Stomach smooth muscle (tissue), 2 donors: ENCODE data around the gene LTBP1.

Experiments used
- H3K27ac ChIP-seq: one replicate; pipeline ENCODE4 v1.7.0; 2013; ENCODE audit warnings: mild to moderate bottlenecking, low read length, inconsistent platforms
- H3K27me3 ChIP-seq, 2 donors: one replicate each; pipeline ENCODE4 v1.7.0; 2013; ENCODE audit warnings: low read length in 2 of 2; ENCODE audit not compliant: insufficient read depth in 2 of 2, control insufficient read depth in 1 of 2
- H3K36me3 ChIP-seq, 2 donors: one replicate each; pipeline ENCODE4 v1.7.0; 2013; ENCODE audit warnings: low read length in 2 of 2; ENCODE audit not compliant: control insufficient read depth in 2 of 2, insufficient read depth in 2 of 2
- H3K4me1 ChIP-seq: one replicate; pipeline ENCODE4 v1.7.0; 2013; ENCODE audit warnings: low read length; ENCODE audit not compliant: control insufficient read depth, insufficient read depth
- H3K4me3 ChIP-seq, 2 donors: one replicate each; pipeline ENCODE4 v1.7.0; 2013; ENCODE audit warnings: low read length in 2 of 2
- H3K9ac ChIP-seq, 2 donors: one replicate each; pipeline ENCODE4 v1.7.0; 2013; ENCODE audit warnings: low read length in 2 of 2, mild to moderate bottlenecking in 1 of 2
- H3K9me3 ChIP-seq, 2 donors: one replicate each; pipeline ENCODE4 v1.7.0; 2013; ENCODE audit warnings: low read length in 2 of 2; ENCODE audit not compliant: control insufficient read depth in 2 of 2
- donor health status: healthy.
- donor health status: Pancreatic carcinoma.

Gene LTBP1

DNA sequence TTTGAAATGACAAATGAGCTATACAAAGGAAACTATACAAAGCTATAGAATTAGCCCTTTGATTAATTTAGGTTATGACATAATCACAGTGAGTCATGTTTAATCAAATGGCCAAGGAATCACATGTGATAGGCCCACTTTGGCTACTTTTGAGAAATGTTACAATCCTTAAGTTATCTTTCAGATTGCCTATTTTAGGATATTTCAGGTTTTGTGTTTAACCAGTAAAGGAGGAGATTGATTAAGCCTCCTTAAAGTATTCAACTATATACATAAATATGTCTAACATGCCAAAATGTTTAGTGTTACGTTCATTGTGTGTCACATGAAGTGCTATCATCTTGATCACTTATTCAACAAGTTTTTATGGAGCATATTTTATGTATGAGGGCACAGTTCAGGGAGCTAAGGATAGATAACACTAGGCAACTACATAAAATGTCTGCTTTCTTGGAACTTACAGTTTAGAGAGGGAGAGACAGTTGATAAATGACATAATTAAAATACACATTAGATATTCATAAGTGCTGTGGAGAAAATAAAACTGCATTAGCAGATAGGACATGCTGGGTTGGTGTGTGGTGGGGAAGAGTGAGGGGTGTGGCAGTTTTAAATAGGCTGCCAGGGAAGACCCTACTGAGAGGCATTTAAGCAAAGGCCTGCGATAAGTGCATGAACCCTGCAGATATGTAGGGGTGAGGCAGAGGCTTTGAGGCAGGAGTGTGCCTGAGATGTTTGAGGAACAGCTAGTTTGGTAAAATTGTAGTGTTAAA is 77.2 kb downstream of the LTBP1 start:
- H3K9ac ChIP-seq, result no peak overlapping the region
- H3K9me3 ChIP-seq, result peaks cover 0 to 5% of the 10 kb centered on the region in 2 donors
- H3K4me1 ChIP-seq, result peaks cover 11% of the 10 kb centered on the region
- H3K27me3 ChIP-seq, result no peaks in the 10 kb centered on the region
- H3K4me3 ChIP-seq, result no peak overlapping the region
- H3K36me3 ChIP-seq, result no peaks in the 10 kb centered on the region
- H3K27ac ChIP-seq, result no peak overlapping the region

DNA sequence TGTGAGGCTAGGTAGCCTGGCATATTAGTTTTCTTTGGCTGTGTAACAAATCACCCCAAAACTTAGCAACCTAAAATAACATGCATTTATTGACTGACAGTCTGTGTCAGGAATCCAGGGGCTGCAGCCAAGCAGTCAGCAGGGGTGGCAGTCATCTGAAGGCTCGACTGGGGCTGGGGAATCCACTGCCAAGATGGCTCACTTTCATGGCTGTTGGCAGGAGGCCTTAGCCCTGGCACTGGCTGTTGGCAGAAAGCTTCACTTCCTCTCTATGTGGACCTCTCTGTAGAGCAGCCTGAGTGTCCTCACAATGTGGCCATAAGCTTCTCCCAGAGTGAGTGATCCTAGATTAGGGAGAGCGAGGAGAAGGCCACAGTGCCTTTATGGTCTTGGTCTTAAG is 78.0 kb downstream of the LTBP1 start:
- H3K4me3 ChIP-seq, result no peak overlapping the region
- H3K9me3 ChIP-seq, result peaks cover 0 to 5% of the 10 kb centered on the region in 2 donors
- no peaks in the 10 kb centered on the region for H3K27me3 ChIP-seq

DNA sequence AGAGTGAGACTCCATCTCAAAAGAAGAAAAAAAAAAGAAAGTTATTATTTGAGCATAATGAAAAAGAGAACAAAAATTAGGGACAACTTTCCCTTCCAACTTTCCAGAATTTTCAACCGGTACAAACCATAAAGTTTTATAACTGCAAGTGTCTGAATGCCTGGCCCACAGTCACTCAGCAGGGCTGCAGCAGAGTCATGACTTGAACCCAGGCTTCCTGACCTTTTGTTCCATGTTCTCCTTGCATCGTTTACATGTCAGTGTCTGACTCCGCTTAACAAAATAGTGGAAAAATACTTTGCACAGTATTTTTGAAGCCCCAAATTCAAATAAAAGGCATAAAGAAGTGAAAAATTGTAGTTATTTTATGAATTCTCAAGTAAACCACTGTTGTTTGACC is 82.7 kb downstream of the LTBP1 start:
- no peak overlapping the region for H3K4me3 ChIP-seq
- no peaks in the 10 kb centered on the region for H3K27me3 ChIP-seq
- H3K4me1 ChIP-seq, result peaks cover 6% of the 10 kb centered on the region
- no peaks in the 10 kb centered on the region for H3K36me3 ChIP-seq
- H3K9ac ChIP-seq, result no peak overlapping the region
- H3K27ac ChIP-seq, result no peak overlapping the region
- peaks cover 0 to 5% of the 10 kb centered on the region in 2 donors for H3K9me3 ChIP-seq

More for the DNA sequence above, 78.0 kb downstream of the LTBP1 start:
- Histone ChIP-seq H3K36me3 (no peaks in the 10 kb centered on the region), H3K9ac (no peak overlapping the region), H3K27ac (no peak overlapping the region), H3K4me1 (peaks cover 11% of the 10 kb centered on the region)

DNA sequence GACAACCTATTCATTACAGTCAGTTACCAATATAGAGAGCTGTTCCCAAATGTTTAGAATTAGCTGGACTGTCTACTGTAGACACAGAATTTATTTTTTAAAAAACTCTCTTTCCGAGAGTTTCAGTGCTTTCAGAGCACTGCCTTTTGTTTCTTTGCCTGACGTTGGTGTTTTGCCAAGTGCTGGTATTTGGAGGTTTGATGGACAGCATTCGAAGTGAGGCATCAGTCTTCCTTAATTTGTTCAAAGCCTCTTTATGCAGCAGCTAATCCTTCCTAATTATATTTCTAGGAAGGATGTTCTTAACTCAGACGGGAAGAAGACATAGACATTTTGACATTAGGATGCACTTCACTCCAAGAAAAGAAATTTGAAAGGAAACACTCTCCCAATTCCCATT is 83.2 kb downstream of the LTBP1 start:
- Histone ChIP-seq H3K9ac (no peak overlapping the region), H3K4me3 (no peak overlapping the region), H3K9me3 (peaks cover 0 to under 1% of the 10 kb centered on the region in 2 donors), H3K4me1 (peaks cover 6% of the 10 kb centered on the region), H3K27ac (no peak overlapping the region), H3K36me3 (no peaks in the 10 kb centered on the region), H3K27me3 (no peaks in the 10 kb centered on the region)

DNA sequence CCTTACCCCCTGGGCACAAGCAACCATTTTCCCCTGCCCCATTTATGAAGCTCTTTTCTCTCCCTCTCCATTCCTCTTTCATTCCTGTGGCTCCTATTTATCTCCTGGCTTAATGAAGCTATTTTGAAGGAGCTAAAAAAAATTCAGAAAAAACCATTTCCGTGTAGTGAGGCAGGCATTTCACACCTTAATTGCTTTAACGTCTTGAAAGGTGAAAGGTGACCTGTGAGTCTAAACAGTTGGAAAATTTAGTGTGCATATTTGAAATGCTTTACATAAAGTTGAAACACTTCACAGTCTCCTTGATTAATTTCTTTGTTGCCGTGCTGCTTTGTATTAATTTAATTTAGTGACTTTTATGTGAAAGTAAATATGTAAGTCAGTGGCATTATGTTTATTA is 83.6 kb downstream of the LTBP1 start:
- H3K4me1 ChIP-seq, result peaks cover 6% of the 10 kb centered on the region
- no peak overlapping the region for H3K4me3 ChIP-seq
- no peak overlapping the region for H3K27ac ChIP-seq

DNA sequence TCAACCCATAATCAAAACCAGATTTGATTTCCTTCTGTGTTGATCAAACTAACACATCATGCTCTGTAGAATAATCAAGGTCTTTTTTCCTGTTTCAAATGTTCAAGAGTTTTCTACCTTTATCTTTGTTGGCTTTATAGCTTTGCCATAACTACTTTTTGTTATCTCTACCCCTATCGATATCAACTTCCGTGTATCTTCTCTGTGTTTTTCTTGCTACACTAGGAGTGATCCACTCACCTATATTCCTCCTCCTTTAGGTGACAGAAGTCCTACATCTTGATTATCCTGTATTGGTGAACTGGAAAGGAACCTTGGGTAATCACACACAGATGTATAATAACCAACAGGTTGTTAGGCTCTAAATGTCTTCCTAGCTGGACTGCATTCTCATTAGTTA is 85.5 kb downstream of the LTBP1 start:
- Histone ChIP-seq H3K27me3 (no peaks in the 10 kb centered on the region), H3K4me3 (no peak overlapping the region), H3K4me1 (peaks cover 14% of the 10 kb centered on the region), H3K9ac (no peak overlapping the region), H3K9me3 (no peaks in the 10 kb centered on the region), H3K27ac (no peak overlapping the region), H3K36me3 (no peaks in the 10 kb centered on the region)

More for the DNA sequence above, 83.6 kb downstream of the LTBP1 start:
- no peak overlapping the region for H3K9ac ChIP-seq
- H3K27me3 ChIP-seq, result no peaks in the 10 kb centered on the region
- H3K36me3 ChIP-seq, result no peaks in the 10 kb centered on the region
- H3K9me3 ChIP-seq, result no peaks in the 10 kb centered on the region

DNA sequence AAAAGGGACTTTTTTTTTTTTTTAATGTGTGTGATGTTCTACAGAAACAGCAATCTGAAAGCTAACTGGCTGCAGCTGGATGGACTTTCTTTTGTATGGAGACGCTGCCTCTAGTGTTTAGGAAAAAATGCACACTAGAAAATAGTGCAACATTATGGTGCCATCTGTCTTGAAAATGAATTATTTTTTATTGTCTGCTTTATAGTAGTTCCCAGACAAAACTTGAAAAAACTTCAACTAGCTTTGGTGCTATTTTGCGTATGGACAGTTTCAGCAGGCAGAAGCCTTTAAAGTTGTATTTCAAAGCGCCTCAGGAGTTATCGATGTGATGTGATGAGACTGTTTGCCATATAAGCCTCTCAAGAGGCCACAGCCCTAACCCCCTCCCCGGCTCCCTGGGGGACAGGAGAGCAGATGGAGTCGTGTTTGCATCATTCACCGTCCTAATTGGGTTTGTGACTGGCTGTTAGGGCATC is 86.9 kb downstream of the LTBP1 start:
- peak overlapping the region; percentile 72 to 78 for H3K9ac ChIP-seq
- no peaks in the 10 kb centered on the region for H3K9me3 ChIP-seq
- no peaks in the 10 kb centered on the region for H3K36me3 ChIP-seq
- peak overlapping the region; percentile 77 to 83 for H3K4me3 ChIP-seq
- H3K27ac ChIP-seq, result peak overlapping the region; percentile 64
- no peaks in the 10 kb centered on the region for H3K27me3 ChIP-seq
- peaks cover 14% of the 10 kb centered on the region for H3K4me1 ChIP-seq

DNA sequence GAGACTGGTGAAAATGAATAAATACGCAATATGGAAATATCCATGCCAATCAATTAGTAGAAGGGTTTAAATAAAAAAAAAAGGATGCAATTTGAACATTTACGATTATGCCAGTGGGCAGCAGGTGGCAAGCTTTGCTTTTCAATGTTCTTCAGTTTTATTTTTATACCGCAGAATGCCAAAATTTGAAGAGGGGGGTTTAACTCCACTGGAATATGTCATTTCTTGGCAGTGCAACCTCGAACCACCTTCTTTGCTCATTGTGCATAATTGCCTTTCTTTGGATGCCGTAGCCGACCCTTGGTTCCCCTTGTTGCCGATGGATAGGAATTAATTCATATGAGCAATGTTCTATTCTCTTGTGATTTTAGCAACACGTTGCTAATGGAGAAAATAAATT is 88.0 kb downstream of the LTBP1 start:
- no peaks in the 10 kb centered on the region for H3K27me3 ChIP-seq
- no peaks in the 10 kb centered on the region for H3K9me3 ChIP-seq
- H3K4me3 ChIP-seq, result peak overlapping the region; percentile 50 to 58
- peaks cover 16% of the 10 kb centered on the region for H3K4me1 ChIP-seq
- no peaks in the 10 kb centered on the region for H3K36me3 ChIP-seq
- peak overlapping the region; percentile 37 to 78 for H3K9ac ChIP-seq
- peak overlapping the region; percentile 75 for H3K27ac ChIP-seq

DNA sequence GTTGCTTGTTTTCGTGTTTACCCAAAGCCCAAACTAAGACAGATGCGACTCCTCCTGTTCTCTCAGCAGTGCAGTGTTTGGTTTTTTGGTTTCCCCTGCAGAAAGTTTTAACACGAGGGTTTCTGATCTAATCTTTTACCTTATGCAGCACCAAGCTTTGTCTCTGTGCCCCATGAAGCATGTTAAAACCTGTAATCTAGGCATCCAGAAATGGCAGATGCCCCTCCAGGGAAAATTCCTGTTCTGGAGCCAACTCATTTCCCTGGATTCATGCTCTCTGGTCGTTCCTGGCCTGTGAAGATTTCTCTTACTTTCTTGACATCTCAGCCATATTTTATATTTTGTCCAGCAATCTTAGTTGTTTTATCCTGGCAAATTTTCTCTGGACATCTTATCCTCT is 91.5 kb downstream of the LTBP1 start:
- Histone ChIP-seq H3K36me3 (no peaks in the 10 kb centered on the region), H3K27me3 (no peaks in the 10 kb centered on the region), H3K27ac (peak overlapping the region; percentile 46), H3K4me1 (peaks cover 23% of the 10 kb centered on the region), H3K9me3 (peaks cover 0 to 2% of the 10 kb centered on the region in 2 donors), H3K4me3 (no peak overlapping the region), H3K9ac (no peak overlapping the region)

DNA sequence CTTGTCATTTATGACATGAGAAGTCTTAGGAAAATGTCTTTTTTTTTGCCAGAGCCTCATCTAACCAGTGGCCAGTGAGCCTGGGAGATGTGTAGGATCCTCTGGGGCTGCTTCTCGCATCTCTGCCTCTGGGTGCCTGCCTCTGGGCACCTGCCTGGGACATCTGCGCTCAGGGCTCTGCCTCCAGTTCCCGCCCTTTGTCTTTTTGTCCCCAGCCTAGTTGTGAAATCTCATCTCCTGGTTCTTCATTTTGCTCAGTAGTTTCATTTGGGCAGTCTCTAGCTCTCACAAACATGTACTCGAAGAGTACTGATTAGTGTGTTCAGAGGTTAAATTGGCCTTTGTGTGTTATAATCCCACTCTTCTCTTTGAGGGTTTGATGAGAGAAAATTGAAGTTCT is 92.0 kb downstream of the LTBP1 start:
- Histone ChIP-seq H3K4me3 (no peak overlapping the region), H3K36me3 (no peaks in the 10 kb centered on the region), H3K4me1 (peaks cover 25% of the 10 kb centered on the region), H3K27ac (peak overlapping the region; percentile 46), H3K27me3 (no peaks in the 10 kb centered on the region), H3K9me3 (peaks cover 0 to 2% of the 10 kb centered on the region in 2 donors), H3K9ac (no peak overlapping the region)

DNA sequence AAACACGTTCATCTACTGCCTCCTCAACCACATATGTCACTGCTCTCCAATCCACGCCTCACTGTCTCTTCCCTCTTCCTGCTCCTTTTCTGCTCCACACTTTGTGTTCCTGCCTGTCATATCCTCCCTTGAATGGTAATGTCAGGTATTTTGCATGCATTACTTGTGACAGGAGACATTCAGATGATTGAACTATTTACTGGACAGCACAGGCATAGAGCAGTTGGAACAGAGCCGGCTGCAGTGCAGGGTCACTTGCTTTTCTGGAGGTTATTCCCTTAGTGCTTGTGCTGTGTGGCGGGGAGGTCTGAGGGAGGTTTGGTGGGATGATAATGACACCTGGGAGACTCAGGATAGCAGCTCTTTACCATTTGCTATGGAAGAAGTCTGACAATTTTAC is 93.8 kb downstream of the LTBP1 start:
- Histone ChIP-seq H3K9me3 (peaks cover 0 to 2% of the 10 kb centered on the region in 2 donors), H3K27me3 (no peaks in the 10 kb centered on the region), H3K9ac (no peak overlapping the region), H3K27ac (no peak overlapping the region), H3K4me3 (no peak overlapping the region), H3K4me1 (peaks cover 23% of the 10 kb centered on the region), H3K36me3 (no peaks in the 10 kb centered on the region)
